IgD-negative memory B cell (primary cell): ENCODE data around the gene KCNMB3. TPM values are rescaled to one million over a fixed set of nuclear protein-coding genes. Genes with fewer than 3 reads are reported as not detected.
A peak's percentile ranks its signal among the peaks of the same experiment; 100 is the strongest.
"Not testable (repeated sequence)": the region's sequence is repeated elsewhere in the genome, so short reads cannot be mapped to it uniquely, and the experiment has no call there.

Experiments
- H3K27ac Mint-ChIP-seq, 3 donors: one replicate each; pipeline ENCODE4 v1.8.0; 2020 to 2022; ENCODE audit warnings: mild to moderate bottlenecking in 3 of 3, mixed read lengths in 3 of 3, moderate library complexity in 1 of 3
- H3K27me3 Mint-ChIP-seq: one replicate; pipeline ENCODE4 v1.8.0; 2021; ENCODE audit warnings: mixed read lengths
- H3K36me3 Mint-ChIP-seq: one replicate; pipeline ENCODE4 v1.8.0; 2020; ENCODE audit warnings: mild to moderate bottlenecking, mixed read lengths
- H3K4me1 Mint-ChIP-seq, 3 donors: one replicate each; pipeline ENCODE4 v1.8.0; 2020 to 2022; ENCODE audit warnings: mixed read lengths in 3 of 3, mild to moderate bottlenecking in 1 of 3
- H3K4me3 Mint-ChIP-seq, 4 donors: one replicate each; pipeline ENCODE4 v1.8.0; 2020 to 2022; ENCODE audit warnings: mild to moderate bottlenecking in 4 of 4, mixed read lengths in 4 of 4, moderate library complexity in 3 of 4
- H3K9me3 Mint-ChIP-seq, 3 donors: one replicate each; pipeline ENCODE4 v1.8.0; 2020 to 2021; ENCODE audit warnings: mixed read lengths in 3 of 3, mild to moderate bottlenecking in 1 of 3
- polyA plus RNA-seq: library from polyadenylated mRNA; unstranded; fragments of 300-500 nt; fragmentation: Illumina TruSeq; gene quantifications from one replicate; pipeline ENCODE4 v1.2.3, GENCODE V29; 2021

Gene KCNMB3
- polyA plus RNA-seq, 1 donor from 2014 or later: 3.4 TPM

- Mint-ChIP-seq H3K4me3 (no peak overlapping the region), H3K27me3 (no peaks in the 10 kb centered on the region), H3K9me3 (no peaks in the 10 kb centered on the region), H3K27ac (no peak overlapping the region), H3K36me3 (peaks cover 6% of the 10 kb centered on the region), H3K4me1 (no peaks in the 10 kb centered on the region)
These were observed 3.5 kb downstream of the KCNMB3 start for GRCh38 chr3:179247289-179248015.

GRCh38 chr3:179244878-179245277, 6.0 kb downstream of the KCNMB3 start:
- H3K27me3 Mint-ChIP-seq: no peaks in the 10 kb centered on the region
- no peak overlapping the region for H3K4me3 Mint-ChIP-seq
- H3K4me1 Mint-ChIP-seq: no peaks in the 10 kb centered on the region
- H3K27ac Mint-ChIP-seq: peak overlapping the region in 1 of 3 donors; percentile 53
- peaks cover 4% of the 10 kb centered on the region for H3K36me3 Mint-ChIP-seq
- H3K9me3 Mint-ChIP-seq: no peaks in the 10 kb centered on the region

GRCh38 chr3:179242859-179243258, 8.1 kb downstream of the KCNMB3 start:
- H3K27ac Mint-ChIP-seq, H3K4me1 Mint-ChIP-seq, H3K9me3 Mint-ChIP-seq, H3K36me3 Mint-ChIP-seq, H3K4me3 Mint-ChIP-seq, H3K27me3 Mint-ChIP-seq: not testable (repeated sequence)

- H3K4me1 Mint-ChIP-seq, H3K9me3 Mint-ChIP-seq, H3K4me3 Mint-ChIP-seq, H3K27ac Mint-ChIP-seq, H3K27me3 Mint-ChIP-seq, H3K36me3 Mint-ChIP-seq: not testable (repeated sequence)
These were observed 10.6 kb downstream of the KCNMB3 start for GRCh38 chr3:179240299-179240698.

- peaks cover 3 to 6% (median 6%) of the 10 kb centered on the region in 3 donors for H3K4me1 Mint-ChIP-seq
- no peak overlapping the region for H3K4me3 Mint-ChIP-seq
- no peaks in the 10 kb centered on the region for H3K9me3 Mint-ChIP-seq
- no peaks in the 10 kb centered on the region for H3K27me3 Mint-ChIP-seq
- H3K36me3 Mint-ChIP-seq: peaks cover 9% of the 10 kb centered on the region
- H3K27ac Mint-ChIP-seq: no peak overlapping the region
These were observed 14.1 kb downstream of the KCNMB3 start for GRCh38 chr3:179236669-179237301.

- no peaks in the 10 kb centered on the region for H3K27me3 Mint-ChIP-seq
- peaks cover 3 to 9% (median 6%) of the 10 kb centered on the region in 3 donors for H3K4me1 Mint-ChIP-seq
- H3K36me3 Mint-ChIP-seq: peaks cover 22% of the 10 kb centered on the region
These were observed 16.7 kb downstream of the KCNMB3 start for GRCh38 chr3:179234199-179234598.

GRCh38 chr3:179233043-179233442, 17.9 kb downstream of the KCNMB3 start:
- no peak overlapping the region for H3K27ac Mint-ChIP-seq
- H3K27me3 Mint-ChIP-seq: no peaks in the 10 kb centered on the region
- no peak overlapping the region for H3K4me3 Mint-ChIP-seq
- H3K9me3 Mint-ChIP-seq: no peaks in the 10 kb centered on the region
- peaks cover 22% of the 10 kb centered on the region for H3K36me3 Mint-ChIP-seq
- peaks cover 3 to 9% (median 6%) of the 10 kb centered on the region in 3 donors for H3K4me1 Mint-ChIP-seq

More at GRCh38 chr3:179234199-179234598, 16.7 kb downstream of the KCNMB3 start:
- no peak overlapping the region for H3K4me3 Mint-ChIP-seq
- H3K27ac Mint-ChIP-seq: no peak overlapping the region
- no peaks in the 10 kb centered on the region for H3K9me3 Mint-ChIP-seq

GRCh38 chr3:179229177-179229576, 21.7 kb downstream of the KCNMB3 start:
- Mint-ChIP-seq H3K36me3 (peaks cover 27% of the 10 kb centered on the region), H3K4me3 (no peak overlapping the region), H3K9me3 (no peaks in the 10 kb centered on the region), H3K27me3 (no peaks in the 10 kb centered on the region), H3K27ac (no peak overlapping the region), H3K4me1 (peaks cover 0 to 11% (median 0%) of the 10 kb centered on the region in 3 donors)

- no peak overlapping the region for H3K27ac Mint-ChIP-seq
- H3K9me3 Mint-ChIP-seq: no peaks in the 10 kb centered on the region
- H3K27me3 Mint-ChIP-seq: no peaks in the 10 kb centered on the region
- no peak overlapping the region for H3K4me3 Mint-ChIP-seq
- H3K4me1 Mint-ChIP-seq: peaks cover 0 to 8% (median 0%) of the 10 kb centered on the region in 3 donors
- peaks cover 26% of the 10 kb centered on the region for H3K36me3 Mint-ChIP-seq
These were observed 23.6 kb downstream of the KCNMB3 start for GRCh38 chr3:179227349-179227748.

GRCh38 chr3:179224584-179224983, 26.3 kb downstream of the KCNMB3 start:
- H3K27ac Mint-ChIP-seq: peak overlapping the region in 1 of 3 donors; percentile 35
- H3K9me3 Mint-ChIP-seq: no peaks in the 10 kb centered on the region

GRCh38 chr3:179223548-179223947, 27.4 kb downstream of the KCNMB3 start:
- no peak overlapping the region for H3K4me3 Mint-ChIP-seq
- peaks cover 7% of the 10 kb centered on the region for H3K36me3 Mint-ChIP-seq

More at GRCh38 chr3:179224584-179224983, 26.3 kb downstream of the KCNMB3 start:
- Mint-ChIP-seq H3K27me3 (no peaks in the 10 kb centered on the region), H3K4me1 (peaks cover 0 to 3% (median 0%) of the 10 kb centered on the region in 3 donors), H3K36me3 (peaks cover 7% of the 10 kb centered on the region), H3K4me3 (no peak overlapping the region)

GRCh38 chr3:179218213-179218612, 32.7 kb downstream of the KCNMB3 start:
- H3K27me3 Mint-ChIP-seq: not testable (repeated sequence)

More at GRCh38 chr3:179223548-179223947, 27.4 kb downstream of the KCNMB3 start:
- no peak overlapping the region for H3K27ac Mint-ChIP-seq
- H3K27me3 Mint-ChIP-seq: no peaks in the 10 kb centered on the region
- no peaks in the 10 kb centered on the region for H3K9me3 Mint-ChIP-seq
- H3K4me1 Mint-ChIP-seq: peaks cover 0 to 3% (median 0%) of the 10 kb centered on the region in 3 donors

GRCh38 chr3:179215550-179215949, 35.4 kb downstream of the KCNMB3 start:
- H3K4me1 Mint-ChIP-seq, H3K27me3 Mint-ChIP-seq, H3K4me3 Mint-ChIP-seq, H3K36me3 Mint-ChIP-seq, H3K9me3 Mint-ChIP-seq, H3K27ac Mint-ChIP-seq: not testable (repeated sequence)

More at GRCh38 chr3:179218213-179218612, 32.7 kb downstream of the KCNMB3 start:
- H3K4me1 Mint-ChIP-seq, H3K4me3 Mint-ChIP-seq, H3K36me3 Mint-ChIP-seq, H3K27ac Mint-ChIP-seq, H3K9me3 Mint-ChIP-seq: not testable (repeated sequence)

- no peaks in the 10 kb centered on the region for H3K27me3 Mint-ChIP-seq
- peaks cover 16% of the 10 kb centered on the region for H3K36me3 Mint-ChIP-seq
- H3K27ac Mint-ChIP-seq: no peak overlapping the region
- no peaks in the 10 kb centered on the region for H3K9me3 Mint-ChIP-seq
- H3K4me1 Mint-ChIP-seq: peaks cover 16 to 20% (median 18%) of the 10 kb centered on the region in 3 donors
- no peak overlapping the region for H3K4me3 Mint-ChIP-seq
These were observed 50.1 kb downstream of the KCNMB3 start for GRCh38 chr3:179200790-179201189.

- Mint-ChIP-seq H3K27me3 (no peaks in the 10 kb centered on the region), H3K4me1 (peaks cover 38 to 47% (median 42%) of the 10 kb centered on the region in 3 donors), H3K9me3 (no peaks in the 10 kb centered on the region)
These were observed 54.2 kb downstream of the KCNMB3 start for GRCh38 chr3:179196700-179197099.

More at GRCh38 chr3:179196700-179197099, 54.2 kb downstream of the KCNMB3 start:
- Mint-ChIP-seq H3K27ac (peak overlapping the region in 1 of 3 donors; percentile 37), H3K4me3 (peak overlapping the region in 2 of 4 donors; percentile 25 to 78), H3K36me3 (peaks cover 7% of the 10 kb centered on the region)
